ENCODE results near the gene NRBF2.

Gene NRBF2

GRCh38 chr10:63116452-63117072 is 16.6 kb upstream of the NRBF2 start:
- no peak for TF ChIP-seq CTCF (IDR thresholded peaks at IDR 0.05)

DNA sequence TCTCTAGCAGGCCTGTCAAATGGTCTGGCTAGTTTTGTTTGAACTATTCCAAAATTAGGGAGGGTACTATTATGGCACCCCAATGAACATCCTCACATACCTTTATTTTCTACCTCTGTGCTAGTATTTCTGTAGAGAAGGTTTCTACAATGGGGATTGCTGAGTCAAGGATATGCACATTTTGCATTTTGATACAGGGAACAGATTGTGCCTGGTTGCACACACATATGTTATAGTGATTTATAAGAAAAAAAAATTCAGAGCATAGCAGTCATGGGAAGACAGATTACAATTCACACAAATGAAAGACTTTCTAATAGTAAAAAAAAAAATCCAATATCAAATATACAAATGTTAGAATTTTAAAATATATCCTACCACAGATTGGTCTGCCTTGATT is 14.1 kb upstream of the NRBF2 start:
- TF ChIP-seq CTCF (IDR thresholded peaks at IDR 0.05): no peak

DNA sequence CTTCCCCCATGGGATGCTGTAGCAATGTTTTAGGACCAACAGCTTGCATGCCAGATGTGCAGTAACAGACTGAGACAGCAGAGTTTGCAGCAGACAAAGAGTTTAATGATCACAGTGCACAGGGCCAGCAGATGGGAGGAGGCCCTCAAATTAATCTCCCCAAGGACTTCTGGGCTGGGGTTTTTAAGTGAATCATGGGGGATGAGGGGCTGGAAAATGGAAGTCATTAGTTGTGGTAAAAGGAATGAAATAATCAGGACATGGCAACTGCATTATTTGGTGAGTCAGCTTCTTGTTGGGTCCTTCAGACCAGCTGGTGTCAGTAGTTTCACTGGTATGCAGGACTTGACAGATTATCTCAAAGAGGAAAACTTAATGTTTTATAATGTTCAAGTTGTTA is 12.6 kb upstream of the NRBF2 start:
- TF ChIP-seq CTCF (IDR thresholded peaks at IDR 0.05): no peak

GRCh38 chr10:63123727-63124362 is 9.3 kb upstream of the NRBF2 start:
- TF ChIP-seq CTCF (IDR thresholded peaks at IDR 0.05): no peak

DNA sequence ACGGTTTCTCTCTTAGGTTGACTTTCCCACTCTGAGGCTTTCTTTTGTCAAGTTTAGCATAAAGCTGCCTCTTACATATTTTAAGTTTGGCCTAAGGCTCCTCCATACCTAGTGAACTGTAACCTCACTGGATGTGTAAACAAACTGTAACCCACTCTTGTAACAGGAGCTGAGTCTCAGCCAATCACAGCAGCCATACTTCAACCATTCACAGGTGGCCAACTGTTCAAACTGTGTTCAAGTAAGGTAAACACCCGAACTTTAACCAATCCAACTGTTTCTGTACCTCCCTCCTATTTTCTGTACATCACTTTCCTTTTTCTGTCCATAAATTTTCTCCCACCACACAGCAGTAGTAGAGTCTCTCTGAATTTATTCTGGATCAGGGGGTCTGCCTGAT is 7.7 kb upstream of the NRBF2 start:
- no peak for TF ChIP-seq CTCF (IDR thresholded peaks at IDR 0.05)

DNA sequence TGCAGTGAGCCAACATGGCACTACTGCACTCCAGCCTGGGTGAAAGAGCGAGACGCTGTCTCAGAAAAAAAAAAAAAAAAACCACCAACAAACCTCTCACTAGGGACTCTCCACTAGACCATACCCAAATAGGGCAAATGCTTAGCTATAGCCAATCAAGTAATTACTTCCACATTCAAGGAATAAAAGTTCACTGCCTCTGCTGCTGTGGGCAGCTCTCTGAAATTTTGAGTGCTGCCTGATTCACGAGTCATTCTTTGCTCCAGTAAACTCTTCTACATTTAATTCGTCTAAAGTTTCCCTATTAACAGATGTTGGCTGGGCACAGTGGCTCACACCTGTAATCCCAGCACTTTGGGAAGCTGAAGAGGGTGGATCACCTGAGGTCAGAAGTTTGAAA is 4.7 kb upstream of the NRBF2 start:
- no peak for TF ChIP-seq CTCF (IDR thresholded peaks at IDR 0.05)

- TF ChIP-seq CTCF (IDR thresholded peaks at IDR 0.05): no peak
Measured at GRCh38 chr10:63129888-63130287, 3.2 kb upstream of the NRBF2 start.

DNA sequence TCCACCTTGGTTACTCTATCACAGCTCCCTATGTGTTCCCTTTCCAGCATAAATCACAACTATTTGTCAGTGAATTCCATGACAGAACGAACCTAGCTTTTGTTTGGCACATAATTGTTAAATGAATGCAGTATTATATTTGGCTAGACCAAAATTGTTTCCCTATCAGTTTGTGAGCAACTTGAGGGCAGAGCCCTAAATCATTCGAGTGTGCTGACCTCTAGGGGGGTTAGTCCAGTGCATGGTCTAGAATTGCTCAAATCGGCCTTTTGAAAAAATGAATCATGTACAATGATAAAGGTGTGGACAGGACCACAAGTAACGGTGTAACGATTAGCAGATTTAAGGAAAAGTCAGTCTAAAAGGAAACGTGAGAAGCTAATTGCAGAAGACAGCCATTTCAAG is 475 bp upstream of the NRBF2 start:
- TF ChIP-seq CTCF (IDR thresholded peaks at IDR 0.05): no peak

Measured in LNCAP (cell line).